ENCODE results near the gene ARL8B. TPM values are rescaled to one million over a fixed set of nuclear protein-coding genes. Genes with fewer than 3 reads are reported as not detected.
"Not testable (repeated sequence)": the region's sequence is repeated elsewhere in the genome, so short reads cannot be mapped to it uniquely, and the experiment has no call there.

ARL8B gene
- total RNA-seq, 1 experiment from 2014 or later, result 43.8 TPM

DNA sequence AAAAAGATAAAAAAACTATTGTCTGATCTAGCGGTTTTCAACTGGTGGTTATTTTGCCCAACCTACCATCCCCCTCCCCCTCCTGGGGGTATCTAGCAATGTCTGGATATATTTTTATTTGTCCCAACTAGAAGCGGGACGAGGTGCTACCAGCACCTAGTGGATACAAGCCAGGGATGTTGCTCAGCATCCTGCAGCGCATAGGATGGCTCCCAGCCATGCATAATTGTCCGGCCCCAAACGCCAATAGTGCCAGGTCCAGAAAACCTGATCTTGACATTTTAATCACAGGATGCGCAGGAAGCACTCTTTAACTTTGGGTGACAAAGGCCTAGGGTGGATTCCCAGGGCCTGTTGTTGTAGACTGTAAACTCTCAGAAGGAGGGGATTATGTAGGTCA lies 17.0 kb upstream of the ARL8B start:
- intact Hi-C loops (cut with micrococcal nuclease), result no loop called here
- H3K4me1 ChIP-seq (ENCODE audit: insufficient read depth, low read length), result no peaks in the 10 kb centered on the region
- no peak overlapping the region for H3K9ac ChIP-seq (ENCODE audit: low read length)
- DNase-seq, result no peak
- H3K27ac ChIP-seq (ENCODE audit: low read length), result no peak overlapping the region
- ChIA-PET POLR2A (ENCODE audit: unreplicated experiment) (no interaction called here), CTCF (no interaction called here)
- H3K9me2 ChIP-seq (replicated peaks; ENCODE audit: low read length), result no peaks in the 10 kb centered on the region
- no peaks in the 10 kb centered on the region for H3K36me3 ChIP-seq (ENCODE audit: low read depth, low read length)
- no peaks in the 10 kb centered on the region for H3F3A ChIP-seq (ENCODE audit: low read length, unreplicated experiment)
- H3K4me2 ChIP-seq (ENCODE audit: low read length), result no peak overlapping the region
- no peaks in the 10 kb centered on the region for H3K9me3 ChIP-seq (ENCODE audit: low read length)
- H2AFZ ChIP-seq (ENCODE audit: low read length), result no peak overlapping the region
- BruUV-seq (replicated peaks), result no TSS peak
- no peaks in the 10 kb centered on the region for H3K27me3 ChIP-seq (ENCODE audit: low read length)
- TF ChIP-seq EZH2 (IDR thresholded peaks at IDR 0.05; ENCODE audit: low read length, unreplicated experiment), result no peak
- TF ChIP-seq, protein P1, sequence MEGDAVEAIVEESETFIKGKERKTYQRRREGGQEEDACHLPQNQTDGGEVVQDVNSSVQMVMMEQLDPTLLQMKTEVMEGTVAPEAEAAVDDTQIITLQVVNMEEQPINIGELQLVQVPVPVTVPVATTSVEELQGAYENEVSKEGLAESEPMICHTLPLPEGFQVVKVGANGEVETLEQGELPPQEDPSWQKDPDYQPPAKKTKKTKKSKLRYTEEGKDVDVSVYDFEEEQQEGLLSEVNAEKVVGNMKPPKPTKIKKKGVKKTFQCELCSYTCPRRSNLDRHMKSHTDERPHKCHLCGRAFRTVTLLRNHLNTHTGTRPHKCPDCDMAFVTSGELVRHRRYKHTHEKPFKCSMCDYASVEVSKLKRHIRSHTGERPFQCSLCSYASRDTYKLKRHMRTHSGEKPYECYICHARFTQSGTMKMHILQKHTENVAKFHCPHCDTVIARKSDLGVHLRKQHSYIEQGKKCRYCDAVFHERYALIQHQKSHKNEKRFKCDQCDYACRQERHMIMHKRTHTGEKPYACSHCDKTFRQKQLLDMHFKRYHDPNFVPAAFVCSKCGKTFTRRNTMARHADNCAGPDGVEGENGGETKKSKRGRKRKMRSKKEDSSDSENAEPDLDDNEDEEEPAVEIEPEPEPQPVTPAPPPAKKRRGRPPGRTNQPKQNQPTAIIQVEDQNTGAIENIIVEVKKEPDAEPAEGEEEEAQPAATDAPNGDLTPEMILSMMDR (conservative IDR thresholded peaks at IDR 0.05; ENCODE audit: low read depth, low read length), result no peak
- no peak for TF ChIP-seq EZH2phosphoT487 (IDR thresholded peaks at IDR 0.05; ENCODE audit: borderline replicate concordance, low read length)
- H3K4me3 ChIP-seq (ENCODE audit: low read length), result no peak overlapping the region
- no peaks in the 10 kb centered on the region for H3K79me2 ChIP-seq (ENCODE audit: low read length)
- ATAC-seq, result no peak
- H4K20me1 ChIP-seq (ENCODE audit: low read length), result no peaks in the 10 kb centered on the region

DNA sequence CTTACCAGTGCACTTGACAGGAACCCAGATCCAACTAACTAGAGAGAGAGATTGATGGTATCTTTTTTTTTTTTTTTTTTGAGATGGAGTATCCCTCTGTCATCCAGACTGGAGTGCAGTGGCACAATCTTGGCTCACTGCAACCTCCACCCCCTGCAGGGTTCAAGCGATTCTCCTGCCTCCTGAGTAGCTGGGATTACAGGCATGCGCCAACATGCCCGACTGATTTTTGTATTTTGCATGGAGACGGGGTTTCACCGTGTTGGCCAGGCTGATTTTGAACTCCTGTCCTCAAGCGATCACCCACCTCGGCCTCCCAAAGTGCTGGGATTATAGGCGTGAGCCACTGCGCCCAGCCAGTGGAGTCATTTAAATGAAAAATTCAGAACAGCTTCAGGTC lies 15.7 kb upstream of the ARL8B start:
- H3K9me2 ChIP-seq (replicated peaks; ENCODE audit: low read length); BruUV-seq (replicated peaks); intact Hi-C loops (cut with micrococcal nuclease); H3K9me3 ChIP-seq (ENCODE audit: low read length); H2AFZ ChIP-seq (ENCODE audit: low read length); H3K27ac ChIP-seq (ENCODE audit: low read length); H3K79me2 ChIP-seq (ENCODE audit: low read length); H4K20me1 ChIP-seq (ENCODE audit: low read length); H3K4me3 ChIP-seq (ENCODE audit: low read length); H3F3A ChIP-seq (ENCODE audit: low read length, unreplicated experiment); H3K9ac ChIP-seq (ENCODE audit: low read length); POLR2A ChIA-PET (ENCODE audit: unreplicated experiment); H3K4me2 ChIP-seq (ENCODE audit: low read length); H3K4me1 ChIP-seq (ENCODE audit: insufficient read depth, low read length); H3K36me3 ChIP-seq (ENCODE audit: low read depth, low read length); ATAC-seq; DNase-seq; CTCF ChIA-PET; H3K27me3 ChIP-seq (ENCODE audit: low read length): not testable (repeated sequence)

DNA sequence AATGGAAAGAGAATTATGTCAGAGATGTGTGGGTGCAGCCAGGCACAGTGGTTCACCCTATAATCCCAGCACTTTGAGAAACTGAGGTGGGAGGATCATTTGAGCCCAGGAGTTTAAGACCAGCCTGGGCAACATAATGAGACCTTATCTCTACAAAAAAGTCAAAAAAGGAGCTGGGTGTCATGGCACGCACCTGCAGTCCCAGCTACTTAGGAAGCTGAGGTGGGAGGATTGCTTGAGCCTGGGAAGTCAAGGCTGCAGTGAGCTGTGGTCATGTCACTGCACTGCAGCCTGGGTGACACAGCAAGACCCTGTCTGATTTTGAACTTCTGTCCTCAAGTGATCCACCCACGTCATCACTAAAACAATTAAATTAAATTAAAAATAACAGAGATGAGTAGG lies 15.2 kb upstream of the ARL8B start:
- H3K4me2 ChIP-seq (ENCODE audit: low read length); H3F3A ChIP-seq (ENCODE audit: low read length, unreplicated experiment); intact Hi-C loops (cut with micrococcal nuclease); H2AFZ ChIP-seq (ENCODE audit: low read length); H3K4me3 ChIP-seq (ENCODE audit: low read length); H3K79me2 ChIP-seq (ENCODE audit: low read length); ATAC-seq; DNase-seq; H4K20me1 ChIP-seq (ENCODE audit: low read length); BruUV-seq (replicated peaks); H3K27me3 ChIP-seq (ENCODE audit: low read length); H3K9ac ChIP-seq (ENCODE audit: low read length); H3K9me2 ChIP-seq (replicated peaks; ENCODE audit: low read length); H3K36me3 ChIP-seq (ENCODE audit: low read depth, low read length); POLR2A ChIA-PET (ENCODE audit: unreplicated experiment); H3K27ac ChIP-seq (ENCODE audit: low read length); H3K9me3 ChIP-seq (ENCODE audit: low read length); H3K4me1 ChIP-seq (ENCODE audit: insufficient read depth, low read length); CTCF ChIA-PET: not testable (repeated sequence)

DNA sequence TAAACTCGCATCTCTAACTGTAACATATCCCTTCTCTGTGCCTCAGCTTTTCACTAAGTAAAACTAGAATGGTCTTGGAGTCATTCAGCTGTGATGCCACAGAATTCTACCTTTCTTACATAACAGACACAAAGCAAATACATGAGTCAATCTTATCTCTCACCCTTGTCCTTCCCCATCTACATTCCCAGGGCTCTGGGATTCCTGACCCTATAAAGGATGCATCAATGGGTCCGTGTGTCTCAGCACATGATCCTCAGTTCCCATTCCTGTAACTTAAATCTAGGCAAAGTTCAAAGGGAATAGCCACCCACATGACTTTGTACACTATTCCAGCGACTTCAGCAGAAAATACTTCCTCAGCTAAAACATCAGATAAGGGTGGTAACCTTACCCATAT lies 11.8 kb upstream of the ARL8B start:
- Histone ChIP-seq H3K4me1 (ENCODE audit: insufficient read depth, low read length) (no peaks in the 10 kb centered on the region), H3K4me3 (ENCODE audit: low read length) (no peak overlapping the region), H4K20me1 (ENCODE audit: low read length) (no peaks in the 10 kb centered on the region), H2AFZ (ENCODE audit: low read length) (no peak overlapping the region), H3K9me2 (replicated peaks; ENCODE audit: low read length) (no peaks in the 10 kb centered on the region), H3K27me3 (ENCODE audit: low read length) (no peaks in the 10 kb centered on the region), H3K27ac (ENCODE audit: low read length) (no peak overlapping the region), H3F3A (ENCODE audit: low read length, unreplicated experiment) (no peaks in the 10 kb centered on the region), H3K79me2 (ENCODE audit: low read length) (no peaks in the 10 kb centered on the region), H3K9ac (ENCODE audit: low read length) (no peak overlapping the region), H3K9me3 (ENCODE audit: low read length) (no peaks in the 10 kb centered on the region), H3K36me3 (ENCODE audit: low read depth, low read length) (no peaks in the 10 kb centered on the region), H3K4me2 (ENCODE audit: low read length) (no peak overlapping the region)
- ATAC-seq (no peak; the same call in 1 of the 2 replicates), DNase-seq (no peak)
- CTCF ChIA-PET, result no interaction called here
- TF ChIP-seq EZH2phosphoT487 (IDR thresholded peaks at IDR 0.05; ENCODE audit: borderline replicate concordance, low read length) (no peak), EZH2 (IDR thresholded peaks at IDR 0.05; ENCODE audit: low read length, unreplicated experiment) (no peak)
- TF ChIP-seq, protein P1 (conservative IDR thresholded peaks at IDR 0.05; ENCODE audit: low read depth, low read length), result no peak
- BruUV-seq (replicated peaks), result no TSS peak
- intact Hi-C loops (cut with micrococcal nuclease), result no loop called here
- POLR2A ChIA-PET (ENCODE audit: unreplicated experiment), result no interaction called here

Measured in PC-3 (cell line).